ENCODE measurements around the gene ZNF709. TPM values are rescaled to one million over a fixed set of nuclear protein-coding genes. Genes with fewer than 3 reads are reported as not detected.

ZNF709 gene
- total RNA-seq, 4 donors from 2014 or later: 3.1 to 3.6 (median 3.3) TPM

GRCh38 chr19:12513531-12514061 is 29.0 kb upstream of the ZNF709 start:
- peaks cover 0 to 12% (median 0%) of the 10 kb centered on the region in 3 donors for H3K4me1 ChIP-seq
- no peaks in the 10 kb centered on the region for H3K27me3 ChIP-seq
- no CpG with 5 or more reads among the region's 35 CpGs for WGBS, 2 donors (ENCODE audit: low coverage in 1 of 2)
- peak overlapping the region in 1 of 2 donors; percentile 48 for H3K4me3 ChIP-seq
- H3K27ac ChIP-seq: peak overlapping the region in 1 of 4 donors; percentile 52
- peak; percentile 68 for ATAC-seq
- H3K36me3 ChIP-seq: peaks cover 0 to 6% of the 10 kb centered on the region in 2 donors
- TF ChIP-seq, protein P1, sequence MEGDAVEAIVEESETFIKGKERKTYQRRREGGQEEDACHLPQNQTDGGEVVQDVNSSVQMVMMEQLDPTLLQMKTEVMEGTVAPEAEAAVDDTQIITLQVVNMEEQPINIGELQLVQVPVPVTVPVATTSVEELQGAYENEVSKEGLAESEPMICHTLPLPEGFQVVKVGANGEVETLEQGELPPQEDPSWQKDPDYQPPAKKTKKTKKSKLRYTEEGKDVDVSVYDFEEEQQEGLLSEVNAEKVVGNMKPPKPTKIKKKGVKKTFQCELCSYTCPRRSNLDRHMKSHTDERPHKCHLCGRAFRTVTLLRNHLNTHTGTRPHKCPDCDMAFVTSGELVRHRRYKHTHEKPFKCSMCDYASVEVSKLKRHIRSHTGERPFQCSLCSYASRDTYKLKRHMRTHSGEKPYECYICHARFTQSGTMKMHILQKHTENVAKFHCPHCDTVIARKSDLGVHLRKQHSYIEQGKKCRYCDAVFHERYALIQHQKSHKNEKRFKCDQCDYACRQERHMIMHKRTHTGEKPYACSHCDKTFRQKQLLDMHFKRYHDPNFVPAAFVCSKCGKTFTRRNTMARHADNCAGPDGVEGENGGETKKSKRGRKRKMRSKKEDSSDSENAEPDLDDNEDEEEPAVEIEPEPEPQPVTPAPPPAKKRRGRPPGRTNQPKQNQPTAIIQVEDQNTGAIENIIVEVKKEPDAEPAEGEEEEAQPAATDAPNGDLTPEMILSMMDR (IDR thresholded peaks at IDR 0.05): peak in 2 of 4 experiments; percentile 3 to 44
- TF ChIP-seq POLR2A (IDR thresholded peaks at IDR 0.05): no peak
- no peak for TF ChIP-seq EP300 (IDR thresholded peaks at IDR 0.05)
- H3K9me3 ChIP-seq: peaks cover 0 to 19% (median 0%) of the 10 kb centered on the region in 3 donors

- Histone ChIP-seq H3K4me3 (no peak overlapping the region), H3K27ac (no peak overlapping the region), H3K27me3 (no peaks in the 10 kb centered on the region), H3K9me3 (no peaks in the 10 kb centered on the region), H3K4me1 (peaks cover 0 to 14% (median 0%) of the 10 kb centered on the region in 3 donors), H3K36me3 (no peaks in the 10 kb centered on the region)
- TF ChIP-seq, protein P1 (IDR thresholded peaks at IDR 0.05): no peak
- TF ChIP-seq POLR2A (IDR thresholded peaks at IDR 0.05) (no peak), POLR2AphosphoS5 (IDR thresholded peaks at IDR 0.05) (no peak), EP300 (IDR thresholded peaks at IDR 0.05) (no peak)
- WGBS, 2 donors (ENCODE audit: low coverage in 1 of 2): 83 to 100% methylated on average over 1 to 2 of the region's 4 CpGs
- ATAC-seq: no peak
These were observed 12.4 kb upstream of the ZNF709 start for GRCh38 chr19:12497032-12497431.

GRCh38 chr19:12496480-12496879 is 11.9 kb upstream of the ZNF709 start:
- TF ChIP-seq, protein P1 (IDR thresholded peaks at IDR 0.05): no peak
- TF ChIP-seq POLR2A (IDR thresholded peaks at IDR 0.05): no peak
- no peaks in the 10 kb centered on the region for H3K36me3 ChIP-seq
- H3K27ac ChIP-seq: peak overlapping the region in 1 of 4 donors; percentile 86
- peaks cover 0 to 14% (median 0%) of the 10 kb centered on the region in 3 donors for H3K4me1 ChIP-seq
- WGBS, 2 donors (ENCODE audit: low coverage in 1 of 2): 60 to 75% methylated on average over 1 to 2 of the region's 6 CpGs
- ATAC-seq: no peak
- H3K4me3 ChIP-seq: no peak overlapping the region
- H3K9me3 ChIP-seq: no peaks in the 10 kb centered on the region
- no peaks in the 10 kb centered on the region for H3K27me3 ChIP-seq

- Histone ChIP-seq H3K9me3 (no peaks in the 10 kb centered on the region), H3K36me3 (no peaks in the 10 kb centered on the region), H3K4me3 (peak overlapping the region; percentile 52 to 61), H3K27me3 (no peaks in the 10 kb centered on the region), H3K27ac (peak overlapping the region; percentile 31 to 92 (median 87)), H3K4me1 (peaks cover 0 to 14% (median 0%) of the 10 kb centered on the region in 3 donors)
- peak; percentile 100 for ATAC-seq
- WGBS, 2 donors (ENCODE audit: low coverage in 1 of 2): 0% methylated on average over 3 of the region's 51 CpGs; no CpG with 5 or more reads in 1 of the 2 donors
- TF ChIP-seq EP300 (IDR thresholded peaks at IDR 0.05): no peak
- peak; percentile 21 to 51 for TF ChIP-seq POLR2A (IDR thresholded peaks at IDR 0.05)
- TF ChIP-seq, protein P1 (IDR thresholded peaks at IDR 0.05): peak in 3 of 4 experiments; percentile 23 to 65 (median 30)
- TF ChIP-seq POLR2AphosphoS5 (IDR thresholded peaks at IDR 0.05): peak; percentile 81
These were observed 10.6 kb upstream of the ZNF709 start for GRCh38 chr19:12495002-12495802.

Measured in gastroesophageal sphincter (tissue), 4 donors.